ENCODE results near the gene ARMH3.
A peak's percentile ranks its signal among the peaks of the same experiment; 100 is the strongest.

ARMH3 gene

GRCh38 chr10:101892782-101893391, 163.1 kb downstream of the ARMH3 start:
- DNase-seq: no peak

- DNase-seq: peak; percentile 63 to 64
Observed at GRCh38 chr10:101889256-101890210, 166.4 kb downstream of the ARMH3 start.

GRCh38 chr10:101888251-101888949, 167.6 kb downstream of the ARMH3 start:
- DNase-seq: no peak

DNA sequence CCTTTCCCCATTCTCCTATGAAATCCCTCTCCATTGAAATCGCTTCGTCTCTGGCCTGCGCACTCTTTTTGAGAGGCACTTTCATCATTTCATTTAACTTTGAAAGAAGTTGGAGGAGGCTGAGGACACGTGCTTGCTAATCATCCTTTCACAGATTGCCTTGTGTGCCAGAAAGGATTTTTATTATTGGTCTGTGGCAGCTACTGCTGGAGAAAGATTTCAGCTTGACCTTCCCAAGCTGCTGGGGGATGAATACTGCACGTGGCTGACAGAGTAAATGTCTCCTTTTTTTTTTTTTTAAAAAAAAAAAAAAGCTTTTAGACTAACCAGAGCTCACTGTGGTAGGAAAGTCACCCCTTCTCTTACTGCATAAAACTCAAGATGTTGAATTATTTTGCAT, 168.2 kb downstream of the ARMH3 start:
- no peak for DNase-seq

GRCh38 chr10:101886521-101887312, 169.3 kb downstream of the ARMH3 start:
- DNase-seq: no peak

GRCh38 chr10:101881036-101881774, 174.8 kb downstream of the ARMH3 start:
- DNase-seq: no peak

DNA sequence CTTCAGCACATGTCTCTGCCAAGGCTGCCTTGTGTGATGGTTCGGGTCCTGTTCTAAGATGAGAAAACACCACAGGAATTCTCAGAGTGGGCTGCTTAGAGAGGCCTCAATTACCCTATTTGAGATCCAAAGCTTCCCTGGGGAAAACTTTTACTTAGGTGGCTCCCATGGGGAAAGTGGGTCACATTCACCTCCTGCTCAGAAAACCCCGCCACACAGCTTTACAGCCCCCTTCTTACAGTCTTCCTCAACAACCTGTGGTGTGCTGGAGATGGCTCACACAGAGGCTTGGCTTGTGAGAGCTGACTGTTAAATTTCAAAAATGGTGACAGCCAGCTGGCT, 175.8 kb downstream of the ARMH3 start:
- no peak for DNase-seq

- no peak for DNase-seq
Observed at GRCh38 chr10:101879456-101880231, 176.3 kb downstream of the ARMH3 start.

DNA sequence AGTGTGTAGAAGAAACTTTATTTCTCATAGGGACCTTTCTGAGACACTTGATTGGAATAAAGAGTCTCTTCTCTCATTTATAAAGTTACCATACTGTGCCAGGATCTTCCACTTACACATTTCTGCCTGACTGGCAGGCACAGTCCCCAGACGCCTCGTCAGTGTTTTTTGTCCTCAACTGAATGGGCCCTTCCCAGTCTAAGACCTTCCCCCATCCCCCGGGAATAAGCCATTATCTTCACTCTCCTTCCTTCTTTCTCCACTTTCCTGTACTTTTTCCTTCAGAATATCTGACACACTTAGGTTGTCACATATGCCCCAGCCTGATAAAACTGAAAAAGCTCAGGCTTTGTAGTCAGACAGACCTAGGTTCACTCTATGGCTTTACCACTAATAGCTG, 177.1 kb downstream of the ARMH3 start:
- no peak for DNase-seq

DNA sequence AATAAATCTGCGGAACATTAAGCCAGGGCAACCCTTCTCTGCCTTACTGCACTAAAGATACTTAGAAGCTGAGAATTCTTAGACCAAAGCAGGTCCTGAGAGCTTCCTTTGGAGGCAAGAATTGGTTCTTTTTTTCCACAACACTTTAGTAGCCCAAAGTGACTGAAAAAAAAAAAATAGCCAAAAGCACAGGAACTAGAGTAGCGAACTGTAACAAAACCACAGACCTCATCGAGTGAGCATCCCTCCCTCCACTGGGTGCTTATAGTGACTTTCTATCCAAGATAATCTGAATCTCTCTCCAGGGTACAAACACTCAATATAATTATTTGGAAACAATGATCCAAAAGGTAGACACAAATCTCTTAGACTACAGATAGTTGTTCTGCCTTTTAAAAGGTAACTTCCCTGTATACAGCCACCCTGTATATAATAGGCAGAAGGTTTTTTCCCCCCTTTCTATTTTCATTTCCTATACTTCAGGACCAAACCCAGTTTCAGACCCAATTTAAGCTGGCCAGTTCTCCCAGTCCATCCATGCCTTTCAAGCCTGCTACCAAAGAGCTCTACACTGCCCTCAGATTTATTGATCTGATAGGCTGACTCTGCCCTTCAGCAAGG, 180.8 kb downstream of the ARMH3 start:
- DNase-seq: no peak

DNA sequence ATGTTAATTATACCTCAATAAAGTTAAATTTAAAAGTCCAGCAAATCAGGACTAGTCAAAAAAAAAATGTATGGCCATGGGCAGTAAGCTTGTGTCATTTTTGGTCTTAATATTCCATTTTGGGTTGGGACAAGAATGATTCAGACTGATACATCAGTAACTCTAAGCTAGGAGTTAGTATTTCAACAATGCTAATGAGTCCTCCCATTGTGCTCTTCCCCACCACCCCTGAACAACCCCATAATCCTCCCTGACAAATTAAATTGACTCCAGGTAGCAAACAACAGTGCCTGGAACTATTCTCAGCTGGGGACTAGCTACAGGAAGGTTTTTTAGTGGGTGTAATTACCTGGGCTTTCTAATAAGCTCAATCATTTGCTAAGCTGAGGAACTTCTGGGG, 181.7 kb downstream of the ARMH3 start:
- no peak for DNase-seq

DNA sequence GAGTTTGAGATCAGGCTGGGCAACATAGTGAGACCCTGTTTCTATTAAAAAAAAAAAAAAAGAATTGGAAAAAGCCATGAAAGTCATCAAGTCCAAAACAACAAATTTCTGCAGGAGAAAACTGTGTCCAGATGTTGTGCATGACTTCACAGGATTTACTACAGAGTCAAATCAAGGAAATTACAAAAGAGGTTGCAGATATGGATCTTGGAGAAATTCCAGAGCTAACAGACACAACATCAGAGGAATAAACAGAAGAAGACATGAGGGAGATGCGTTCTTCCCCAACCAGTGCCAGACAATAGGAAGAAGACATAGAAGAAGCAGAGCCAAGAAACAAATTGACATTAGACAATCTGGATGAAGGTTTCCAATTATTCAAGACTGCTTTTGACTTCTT, 188.0 kb downstream of the ARMH3 start:
- no peak for DNase-seq

DNA sequence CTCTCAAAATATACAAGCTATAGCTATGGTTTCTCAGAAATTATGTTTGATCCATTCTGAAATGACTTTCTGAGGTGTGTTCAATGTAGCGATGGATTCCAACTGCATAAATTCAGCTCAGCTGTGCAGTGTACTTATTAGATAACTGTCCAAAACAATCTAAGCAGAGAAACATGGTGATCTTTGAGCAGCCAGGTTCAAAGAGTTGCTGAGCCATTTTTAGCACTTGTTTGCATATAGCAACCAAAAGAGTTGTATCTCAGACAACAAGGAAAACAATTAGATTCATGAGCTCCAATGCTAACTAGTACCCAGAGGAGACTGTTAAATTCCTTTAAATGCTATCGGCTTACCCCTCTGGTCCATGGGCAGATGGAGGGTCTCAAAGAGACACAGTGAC, 196.4 kb downstream of the ARMH3 start:
- no peak for DNase-seq

- no peak for DNase-seq
Observed at GRCh38 chr10:101858723-101859500, 197.1 kb downstream of the ARMH3 start.

DNA sequence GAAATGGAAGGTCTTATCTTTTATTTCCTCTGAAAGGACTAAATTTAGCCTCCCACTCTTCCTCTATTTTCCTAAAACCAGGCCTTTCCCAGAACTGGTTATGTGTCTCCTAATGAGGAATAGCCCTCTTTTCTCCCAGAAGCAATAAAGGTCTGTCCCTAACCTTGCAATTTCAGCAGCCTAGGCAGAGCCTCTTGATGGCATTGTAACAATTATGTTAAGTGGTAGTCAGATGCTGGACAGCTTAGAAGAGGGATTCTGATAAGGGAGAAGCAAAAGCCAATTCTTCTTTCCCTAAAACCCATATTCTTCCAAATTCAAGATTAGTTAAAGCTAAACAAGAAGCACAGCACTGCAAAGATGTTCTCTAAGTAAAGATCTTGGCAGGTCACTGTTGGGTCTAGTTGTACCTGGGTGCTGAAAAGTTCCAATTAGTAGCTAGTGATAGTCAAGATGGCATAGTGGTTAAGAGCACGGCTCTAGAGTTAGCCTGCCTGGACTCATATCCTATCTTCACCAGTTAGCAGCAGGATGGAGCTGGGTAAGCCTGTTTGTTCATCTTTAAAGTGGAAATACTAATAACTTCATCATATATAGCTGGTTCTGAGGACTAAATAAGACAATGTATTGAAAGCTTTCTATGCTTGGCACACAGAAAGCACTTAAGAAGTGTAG, 198.0 kb downstream of the ARMH3 start:
- DNase-seq: no peak

GRCh38 chr10:101856626-101857025, 199.3 kb downstream of the ARMH3 start:
- no peak for DNase-seq

- no peak for DNase-seq
Observed at GRCh38 chr10:101851411-101852116, 204.4 kb downstream of the ARMH3 start.

GRCh38 chr10:101850749-101851148, 205.2 kb downstream of the ARMH3 start:
- no peak for DNase-seq

- no peak for DNase-seq
Observed at GRCh38 chr10:101848894-101849351, 207.1 kb downstream of the ARMH3 start.
